Body of pancreas (tissue), 4 donors: Measurements from ENCODE around the gene HTRA3.

Experiments used
- CTCF ChIP-seq, 7 experiments: fragments of 450-650 bp in 4 of 7; fragments of 200-600 bp in 3 of 7; sonication (generic) in 3 of 7; IDR thresholded peaks; one replicate each; pipeline ENCODE4 v1.5.1; 2016 to 2019; ENCODE audit warnings: antibody characterized with exemption in 7 of 7
- POLR2A ChIP-seq, 3 donors: fragments of 450-650 bp; IDR thresholded peaks; one replicate each; pipeline ENCODE4 v1.6.1; 2016; ENCODE audit warnings: antibody characterized with exemption in 3 of 3, mild to moderate bottlenecking in 2 of 3

GRCh38 chr4:8317474-8317873 lies 47.9 kb downstream of the HTRA3 start:
- TF ChIP-seq POLR2A (IDR thresholded peaks at IDR 0.05), result no peak
- TF ChIP-seq CTCF (IDR thresholded peaks at IDR 0.05), result no peak
